GM23338 (cell line): ENCODE results near the gene HS1BP3. TPM values are rescaled to one million over a fixed set of nuclear protein-coding genes. Genes with fewer than 3 reads are reported as not detected.

Source experiments
- ATAC-seq: fragments of 200-7000 bp; cut with Tn5 transposase; 3 replicates; pipeline ENCODE4 v1.9.1; 2020
- DNase-seq: peaks from one replicate; pipeline ENCODE4 v3.0.0-alpha.2; 2015; ENCODE audit warnings: low spot score
- H2AFZ ChIP-seq: fragments of 200-600 bp; sonication (generic); 2 replicates; pipeline ENCODE4 v1.8.0; 2016; ENCODE audit warnings: antibody characterized with exemption, mild to moderate bottlenecking, moderate library complexity
- H3F3A ChIP-seq: fragments of 200-600 bp; sonication (generic); replicated peaks from 2 replicates; pipeline ENCODE4 v1.8.0; 2017; ENCODE audit warnings: antibody characterized with exemption, mixed run types, low read depth
- H3K27ac ChIP-seq: fragments of 200-600 bp; sonication (generic); 2 replicates; pipeline ENCODE4 v1.6.1; 2016; ENCODE audit warnings: low read depth
- H3K27me3 ChIP-seq: fragments of 200-600 bp; sonication (generic); 2 replicates; pipeline ENCODE4 v1.8.0; 2016; ENCODE audit warnings: mild to moderate bottlenecking, mixed run types, moderate library complexity; ENCODE audit not compliant: insufficient read depth
- H3K36me3 ChIP-seq: fragments of 200-600 bp; sonication (generic); 2 replicates; pipeline ENCODE4 v1.8.0; 2016; ENCODE audit warnings: mild to moderate bottlenecking; ENCODE audit not compliant: insufficient read depth
- H3K4me1 ChIP-seq: fragments of 200-600 bp; sonication (generic); 2 replicates; pipeline ENCODE4 v1.8.0; 2016; ENCODE audit warnings: mild to moderate bottlenecking, moderate library complexity; ENCODE audit not compliant: insufficient read depth
- H3K4me2 ChIP-seq: fragments of 200-600 bp; sonication (generic); 2 replicates; pipeline ENCODE4 v1.7.1; 2017; ENCODE audit warnings: mixed run types
- H3K4me3 ChIP-seq: fragments of 200-600 bp; sonication (generic); 2 replicates; pipeline ENCODE4 v1.6.1; 2016; ENCODE audit warnings: mixed run types
- H3K79me2 ChIP-seq: fragments of 200-600 bp; sonication (generic); replicated peaks from 2 replicates; pipeline ENCODE4 v1.8.0; 2017; ENCODE audit warnings: mild to moderate bottlenecking; ENCODE audit not compliant: insufficient read depth
- H3K9me2 ChIP-seq: fragments of 200-600 bp; sonication (generic); 2 replicates; pipeline ENCODE4 v1.8.0; 2017; ENCODE audit not compliant: insufficient read depth
- H4K20me1 ChIP-seq: fragments of 200-600 bp; sonication (generic); replicated peaks from 2 replicates; pipeline ENCODE4 v1.8.0; 2017; ENCODE audit warnings: mild to moderate bottlenecking; ENCODE audit not compliant: insufficient read depth
- H3K27ac Mint-ChIP-seq: 2 replicates; pipeline ENCODE4 v1.8.0; 2020; ENCODE audit warnings: inconsistent platforms, mild to moderate bottlenecking, moderate library complexity, mixed read lengths
- H3K27me3 Mint-ChIP-seq: 3 replicates; pipeline ENCODE4 v1.8.0; 2022; ENCODE audit warnings: low read depth, mild to moderate bottlenecking, moderate library complexity, mixed read lengths, inconsistent platforms; ENCODE audit not compliant: insufficient read depth, poor library complexity
- H3K36me3 Mint-ChIP-seq: 3 replicates; pipeline ENCODE4 v1.8.0; 2021; ENCODE audit warnings: low read depth, mild to moderate bottlenecking, inconsistent platforms, moderate library complexity, mixed read lengths
- H3K4me1 Mint-ChIP-seq: 3 replicates; pipeline ENCODE4 v1.8.0; 2020; ENCODE audit warnings: mild to moderate bottlenecking, inconsistent platforms, mixed read lengths
- H3K4me3 Mint-ChIP-seq: 3 replicates; pipeline ENCODE4 v1.8.0; 2021; ENCODE audit warnings: moderate library complexity, mild to moderate bottlenecking, inconsistent platforms, mixed read lengths
- H3K9me3 Mint-ChIP-seq: 3 replicates; pipeline ENCODE4 v1.8.0; 2020; ENCODE audit warnings: moderate library complexity, mild to moderate bottlenecking, inconsistent platforms, mixed read lengths
- CREB1 ChIP-seq: fragments of 250-450 bp; sonication (Bioruptor Pico); IDR thresholded peaks from 2 replicates; pipeline ENCODE4 v1.5.0; 2020; ENCODE audit warnings: low read depth, mild to moderate bottlenecking, moderate library complexity
- CTCF ChIP-seq, 2 experiments: fragments of 200-600 bp in 1 of 2; sonication (generic) in 1 of 2; conservative IDR thresholded peaks; 2 replicates each; pipeline versions ENCODE4 v1.5.1 to v1.6.1; 2016 to 2017; ENCODE audit warnings: antibody characterized with exemption in 2 of 2, low read depth in 2 of 2, mild to moderate bottlenecking in 2 of 2, moderate library complexity in 1 of 2
- ETS1 ChIP-seq: IDR thresholded peaks from 2 replicates; pipeline ENCODE4 v1.6.1; 2016; ENCODE audit warnings: antibody characterized with exemption
- EZH2 ChIP-seq: fragments of 200-600 bp; sonication (generic); IDR thresholded peaks from one replicate; pipeline ENCODE4 v1.8.0; 2017; ENCODE audit warnings: antibody characterized with exemption, mild to moderate bottlenecking, low read depth; ENCODE audit not compliant: unreplicated experiment
- EZH2phosphoT487 ChIP-seq: fragments of 200-600 bp; sonication (generic); IDR thresholded peaks from one replicate; pipeline ENCODE4 v1.8.1; 2018; ENCODE audit warnings: antibody characterized with exemption; ENCODE audit not compliant: unreplicated experiment
- JUNB ChIP-seq: IDR thresholded peaks from one replicate; pipeline ENCODE4 v1.6.1; 2016; ENCODE audit warnings: antibody characterized with exemption; ENCODE audit not compliant: unreplicated experiment
- NANOG ChIP-seq: IDR thresholded peaks from 2 replicates; pipeline ENCODE4 v1.6.1; 2016; ENCODE audit warnings: antibody characterized with exemption, borderline replicate concordance
- POLR2AphosphoS5 ChIP-seq: IDR thresholded peaks from 2 replicates; pipeline ENCODE4 v1.6.1; 2016; ENCODE audit warnings: antibody characterized with exemption, low read depth
- REST ChIP-seq: IDR thresholded peaks from one replicate; pipeline ENCODE4 v1.6.1; 2018; ENCODE audit warnings: antibody characterized with exemption; ENCODE audit not compliant: unreplicated experiment
- STAT1 ChIP-seq: IDR thresholded peaks from one replicate; pipeline ENCODE4 v1.6.1; 2016; ENCODE audit warnings: antibody characterized with exemption; ENCODE audit not compliant: unreplicated experiment
- ZNF114 ChIP-seq: fragments of 250-450 bp; sonication (Bioruptor Pico); IDR thresholded peaks from 2 replicates; pipeline ENCODE4 v1.5.0; 2020; ENCODE audit warnings: mild to moderate bottlenecking, moderate library complexity
- ZNF331 ChIP-seq: fragments of 250-450 bp; sonication (Bioruptor Pico); IDR thresholded peaks from 2 replicates; pipeline ENCODE4 v1.5.0; 2020; ENCODE audit warnings: low read depth, mild to moderate bottlenecking, moderate library complexity
- ZNF462 ChIP-seq: fragments of 250-450 bp; sonication (Bioruptor Pico); IDR thresholded peaks from 2 replicates; pipeline ENCODE4 v1.5.0; 2020; ENCODE audit warnings: mild to moderate bottlenecking, moderate library complexity
- polyA plus RNA-seq: library from polyadenylated mRNA; unstranded; fragments of >200 nt; fragmentation: Nextera tagmentation; extraction: Ambion mirVana; gene quantifications from 2 replicates; pipeline ENCODE4 v1.2.1, GENCODE V29; 2016
- total RNA-seq: library from RNA; depleted of rRNA; stranded (reverse); fragments of >200 nt; shearing (Covaris generic); gene quantifications from 2 replicates; pipeline ENCODE4 v1.2.3, GENCODE V29; 2014

The HS1BP3 gene
- total and polyA plus RNA-seq, 2 experiments from 2014 or later: 7.2 to 15.0 TPM

- no peak for DNase-seq
- H2AFZ ChIP-seq: no peak overlapping the region
- ATAC-seq: no peak
Measured at GRCh38 chr2:20615466-20616241, 35.2 kb downstream of the HS1BP3 start.

More at GRCh38 chr2:20615466-20616241, 35.2 kb downstream of the HS1BP3 start:
- H3K79me2 ChIP-seq: no peaks in the 10 kb centered on the region
- no peak for TF ChIP-seq POLR2AphosphoS5
- TF ChIP-seq ZNF114 (CRISPR knock-in tag): no peak
- no peak for TF ChIP-seq REST
- no peak for TF ChIP-seq ETS1
- TF ChIP-seq EZH2: no peak
- no peak for TF ChIP-seq CREB1 (CRISPR knock-in tag)
- no peak for TF ChIP-seq JUNB
- no peak for TF ChIP-seq ZNF331 (CRISPR knock-in tag)
- no peak for TF ChIP-seq EZH2phosphoT487
- TF ChIP-seq CTCF (conservative IDR thresholded peaks at IDR 0.05; ENCODE audit: low read depth in 2 of 2): no peak
- no peak for TF ChIP-seq NANOG
- TF ChIP-seq ZNF462 (CRISPR knock-in tag): no peak
- no peak for TF ChIP-seq STAT1
- no peaks in the 10 kb centered on the region for H4K20me1 ChIP-seq
- Mint-ChIP-seq H3K27me3 (peaks cover 10% of the 10 kb centered on the region), H3K27ac (no peak overlapping the region), H3K36me3 (no peaks in the 10 kb centered on the region), H3K9me3 (no peaks in the 10 kb centered on the region), H3K4me3 (no peak overlapping the region), H3K4me1 (peaks cover 20% of the 10 kb centered on the region)
- H3K27me3 ChIP-seq: no peaks in the 10 kb centered on the region
- H3K9me2 ChIP-seq: no peaks in the 10 kb centered on the region
- H3K27ac ChIP-seq: no peak overlapping the region
- no peak overlapping the region for H3K4me2 ChIP-seq
- no peaks in the 10 kb centered on the region for H3K36me3 ChIP-seq
- 0 out of 2 replicates have a peak, but pooled peaks cover 8% of the 10 kb centered on the region for H3K4me1 ChIP-seq
- H3F3A ChIP-seq: no peaks in the 10 kb centered on the region
- H3K4me3 ChIP-seq: no peak overlapping the region
